Measurements from ENCODE around the gene HEATR1.

- TF ChIP-seq CTCF (IDR thresholded peaks at IDR 0.05; ENCODE audit: low read depth, low read length) (no peak), EZH2phosphoT487 (IDR thresholded peaks at IDR 0.05; ENCODE audit: low read depth) (peak; percentile 87)
These were observed 95.7 kb downstream of the HEATR1 start for GRCh38 chr1:236508593-236509027.

Measured in OCI-LY3 (cell line).